HEK293 (cell line): Measurements from ENCODE around the gene SAMHD1.

Experiments
- CTCF ChIP-seq: fragments of 450-650 bp; formaldehyde crosslinking; IDR thresholded peaks from 2 replicates; pipeline ENCODE4 v1.5.1; 2016; ENCODE audit warnings: missing biosample characterization, missing genetic modification characterization
- ZBTB11 ChIP-seq: fragments of 450-650 bp; formaldehyde crosslinking; conservative IDR thresholded peaks from 2 replicates; pipeline ENCODE4 v1.5.1; 2016; ENCODE audit warnings: low read depth, missing biosample characterization, missing genetic modification characterization

GRCh38 chr20:36956674-36957073 is 5.2 kb upstream of the SAMHD1 start:
- TF ChIP-seq ZBTB11 (tag by site-specific recombination): no peak
- no peak for TF ChIP-seq CTCF (tag by site-specific recombination)
